Measurements from ENCODE around the gene CD163L1.

DNA sequence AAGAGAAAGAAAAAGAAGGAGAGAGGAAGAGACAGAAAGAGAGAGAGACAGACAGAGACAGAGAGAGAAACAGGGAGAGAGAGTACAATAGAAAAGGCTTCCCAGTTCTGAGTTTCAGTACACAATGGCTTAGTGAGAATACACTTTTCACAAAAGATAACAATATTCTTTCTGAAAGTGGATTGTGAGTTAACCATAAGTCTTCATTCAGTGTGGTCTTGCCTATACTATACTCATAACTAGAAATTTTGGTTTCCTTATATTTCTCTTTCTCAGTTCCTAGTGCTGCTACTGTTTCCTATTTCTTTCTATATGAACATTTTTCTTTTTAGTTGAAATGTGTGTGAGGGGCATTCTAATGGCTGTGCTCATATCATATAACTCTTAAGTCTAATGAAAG is 9.3 kb downstream of the CD163L1 start:
- TF ChIP-seq, protein P1, sequence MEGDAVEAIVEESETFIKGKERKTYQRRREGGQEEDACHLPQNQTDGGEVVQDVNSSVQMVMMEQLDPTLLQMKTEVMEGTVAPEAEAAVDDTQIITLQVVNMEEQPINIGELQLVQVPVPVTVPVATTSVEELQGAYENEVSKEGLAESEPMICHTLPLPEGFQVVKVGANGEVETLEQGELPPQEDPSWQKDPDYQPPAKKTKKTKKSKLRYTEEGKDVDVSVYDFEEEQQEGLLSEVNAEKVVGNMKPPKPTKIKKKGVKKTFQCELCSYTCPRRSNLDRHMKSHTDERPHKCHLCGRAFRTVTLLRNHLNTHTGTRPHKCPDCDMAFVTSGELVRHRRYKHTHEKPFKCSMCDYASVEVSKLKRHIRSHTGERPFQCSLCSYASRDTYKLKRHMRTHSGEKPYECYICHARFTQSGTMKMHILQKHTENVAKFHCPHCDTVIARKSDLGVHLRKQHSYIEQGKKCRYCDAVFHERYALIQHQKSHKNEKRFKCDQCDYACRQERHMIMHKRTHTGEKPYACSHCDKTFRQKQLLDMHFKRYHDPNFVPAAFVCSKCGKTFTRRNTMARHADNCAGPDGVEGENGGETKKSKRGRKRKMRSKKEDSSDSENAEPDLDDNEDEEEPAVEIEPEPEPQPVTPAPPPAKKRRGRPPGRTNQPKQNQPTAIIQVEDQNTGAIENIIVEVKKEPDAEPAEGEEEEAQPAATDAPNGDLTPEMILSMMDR (IDR thresholded peaks at IDR 0.05 in 2 of 3, conservative IDR thresholded peaks at IDR 0.05 in 1 of 3; ENCODE audit: borderline replicate concordance in 1 of 3, insufficient read depth in 1 of 3, low read depth in 2 of 3, low read length in 2 of 3): no peak
- no peak for TF ChIP-seq POLR2A (IDR thresholded peaks at IDR 0.05; ENCODE audit: borderline replicate concordance, extremely low read depth, insufficient read depth, insufficient read length)
- no peak for TF ChIP-seq EZH2 (IDR thresholded peaks at IDR 0.05)
- TF ChIP-seq YY1 (IDR thresholded peaks at IDR 0.05; ENCODE audit: extremely low read depth, insufficient replicate concordance, low read depth, low read length): no peak
- TF ChIP-seq, protein P2, sequence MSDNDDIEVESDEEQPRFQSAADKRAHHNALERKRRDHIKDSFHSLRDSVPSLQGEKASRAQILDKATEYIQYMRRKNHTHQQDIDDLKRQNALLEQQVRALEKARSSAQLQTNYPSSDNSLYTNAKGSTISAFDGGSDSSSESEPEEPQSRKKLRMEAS (IDR thresholded peaks at IDR 0.05): no peak
- TF ChIP-seq RAD21 (IDR thresholded peaks at IDR 0.05; ENCODE audit: low read depth): no peak
- TF ChIP-seq ELF1 (IDR thresholded peaks at IDR 0.05; ENCODE audit: borderline replicate concordance, low read depth): no peak
- TF ChIP-seq POLR2AphosphoS5 (IDR thresholded peaks at IDR 0.05; ENCODE audit: low read depth, low read length): no peak

Measured in HCT116 (cell line).